GM20431 (cell line): ENCODE data around the gene SLC66A3.

Experiments
- in situ Hi-C: fragments of 300-500 bp; cut with MseI, MboI; formaldehyde crosslinking; loops from one replicate; pipeline ENCODE4 v1.15.0; 2020; ENCODE audit warnings: low sequenced_read_pairs; ENCODE audit not compliant: unreplicated experiment

The SLC66A3 gene

DNA sequence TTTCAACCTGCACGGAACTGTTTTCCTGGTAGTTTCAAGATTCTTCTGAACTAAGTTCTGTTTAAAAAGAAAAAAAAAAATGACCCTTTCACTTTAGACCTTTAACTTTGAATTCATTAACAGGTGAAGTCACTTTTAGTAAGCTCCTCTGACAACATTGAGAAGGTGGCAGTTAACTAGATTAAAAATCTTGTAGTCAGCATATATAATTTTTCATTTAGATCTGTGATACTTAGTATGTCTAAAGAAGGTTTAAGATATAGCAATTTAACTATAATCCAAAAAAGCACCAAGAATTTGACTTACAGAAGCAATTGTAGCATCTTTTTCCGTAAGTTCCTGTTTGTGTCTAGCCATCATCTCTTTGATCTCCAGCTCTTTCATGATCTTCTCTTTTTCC, 45.4 kb downstream of the SLC66A3 start:
- in situ Hi-C loops = no loop called here

DNA sequence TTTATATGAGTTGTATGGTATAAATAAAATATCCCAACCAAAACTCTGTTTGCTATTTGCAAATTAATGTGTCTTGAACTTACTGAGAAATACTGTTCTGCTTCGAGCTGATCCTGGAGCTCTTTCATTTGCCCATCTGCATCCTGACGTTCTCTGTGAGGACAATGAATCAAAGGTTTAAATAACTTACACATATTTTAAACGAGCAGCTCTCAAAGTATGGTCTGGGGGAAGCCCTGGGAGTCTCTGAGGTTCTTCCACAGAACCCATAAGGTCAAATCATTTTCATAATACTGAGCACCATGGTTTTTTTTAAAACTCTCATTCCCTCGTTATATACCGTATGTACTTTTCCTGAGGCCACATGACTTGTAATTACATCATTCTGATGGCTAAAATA, 46.7 kb downstream of the SLC66A3 start:
- in situ Hi-C loops = no loop called here

DNA sequence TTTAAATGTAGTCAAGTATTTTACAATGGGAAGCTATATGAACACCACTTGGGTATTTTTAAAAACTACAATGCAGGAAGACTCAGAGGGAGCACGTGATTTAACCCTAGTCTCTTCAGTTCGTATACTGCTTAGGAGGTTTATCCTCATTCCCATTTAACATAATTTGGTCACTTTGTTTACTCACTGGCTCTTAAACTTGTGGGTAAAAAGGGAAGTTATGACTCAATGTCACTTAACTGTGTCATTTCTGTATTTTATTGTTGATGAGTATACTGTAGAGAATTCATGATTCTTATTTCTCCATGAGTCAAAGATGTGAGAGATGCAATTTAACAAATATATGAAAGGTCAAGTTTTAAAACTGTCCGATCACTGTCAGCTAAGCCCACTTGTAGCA, 48.2 kb downstream of the SLC66A3 start:
- in situ Hi-C loops = no loop called here

DNA sequence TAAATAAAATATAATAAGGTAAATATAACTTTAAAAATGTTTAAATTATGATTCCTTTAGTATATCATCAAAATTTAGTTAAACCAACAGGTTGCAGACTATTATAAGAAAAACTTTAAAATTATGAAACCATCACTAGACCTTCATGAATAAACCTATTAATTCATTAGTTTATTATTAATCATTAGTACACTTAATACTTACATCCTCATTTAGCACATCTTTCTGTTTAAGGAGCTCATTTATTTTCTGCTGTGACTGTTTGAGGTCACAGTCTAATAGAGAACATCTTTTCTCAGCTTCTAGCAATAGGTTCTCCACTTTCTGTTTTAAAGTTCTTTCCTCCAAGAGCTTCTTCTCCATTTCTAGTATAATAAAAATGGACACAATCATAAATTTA, 52.8 kb downstream of the SLC66A3 start:
- in situ Hi-C loops = no loop called here

DNA sequence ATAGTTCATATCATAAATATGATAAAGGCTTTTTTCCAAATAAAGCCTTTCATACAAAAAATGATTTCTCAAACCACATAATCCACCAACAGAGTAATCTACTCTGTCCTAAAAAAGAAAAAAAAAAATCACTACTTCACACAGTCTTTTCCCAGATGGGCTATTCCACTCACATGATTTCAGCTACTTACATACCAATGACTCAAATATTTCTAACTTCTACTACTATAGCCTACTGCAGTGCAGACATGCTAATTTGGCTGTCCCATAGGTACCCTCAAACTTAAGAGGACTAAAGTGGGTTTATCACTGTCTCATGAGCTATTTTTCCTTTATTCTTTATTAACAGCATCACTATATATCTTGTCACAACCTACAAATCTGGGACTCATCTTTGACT, 57.4 kb downstream of the SLC66A3 start:
- in situ Hi-C loops = no loop called here

DNA sequence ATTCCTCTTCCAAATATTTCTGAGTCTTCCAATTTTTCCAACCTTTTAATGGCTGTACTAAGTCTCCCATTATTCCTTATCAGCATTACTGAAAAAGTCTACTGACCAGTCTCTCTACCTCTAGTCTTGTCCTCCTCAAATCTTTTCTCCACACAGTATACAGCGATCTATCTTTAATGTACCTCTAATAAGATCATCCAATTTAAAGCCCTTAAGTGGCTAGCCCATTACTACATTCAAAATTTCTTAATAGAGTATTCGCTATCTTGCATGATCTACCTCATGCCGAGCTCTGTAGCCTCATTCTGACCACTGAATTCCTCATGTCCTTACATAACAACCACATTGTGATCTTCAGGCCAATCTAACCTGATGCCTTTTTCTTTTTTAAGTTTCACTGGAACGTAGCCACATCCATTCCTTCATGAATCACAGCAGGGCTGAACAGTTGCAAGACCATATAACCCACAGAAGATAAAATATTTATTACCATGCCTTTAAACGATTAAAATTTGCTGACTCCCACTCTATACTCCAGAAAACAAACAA, 57.9 kb downstream of the SLC66A3 start:
- in situ Hi-C loops = no loop called here

DNA sequence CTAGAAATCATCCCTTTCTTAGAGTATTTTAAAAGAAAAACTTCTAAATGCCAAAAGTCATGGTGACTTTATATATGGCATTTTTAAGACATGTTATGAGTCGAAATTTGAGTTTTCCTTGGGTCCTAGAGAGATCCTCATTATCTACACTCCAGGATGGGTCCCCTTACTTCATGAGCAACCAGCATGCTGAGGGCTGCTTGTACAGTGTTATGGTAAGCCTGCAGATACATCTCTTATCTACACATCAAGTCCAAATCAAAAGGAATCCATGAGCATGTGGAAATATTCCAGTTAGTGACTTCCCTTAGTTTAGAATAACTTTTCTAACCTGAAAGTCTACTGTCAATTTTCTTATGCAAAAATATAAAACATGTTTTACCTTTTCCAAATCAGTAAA, 58.7 kb downstream of the SLC66A3 start:
- in situ Hi-C loops = no loop called here

DNA sequence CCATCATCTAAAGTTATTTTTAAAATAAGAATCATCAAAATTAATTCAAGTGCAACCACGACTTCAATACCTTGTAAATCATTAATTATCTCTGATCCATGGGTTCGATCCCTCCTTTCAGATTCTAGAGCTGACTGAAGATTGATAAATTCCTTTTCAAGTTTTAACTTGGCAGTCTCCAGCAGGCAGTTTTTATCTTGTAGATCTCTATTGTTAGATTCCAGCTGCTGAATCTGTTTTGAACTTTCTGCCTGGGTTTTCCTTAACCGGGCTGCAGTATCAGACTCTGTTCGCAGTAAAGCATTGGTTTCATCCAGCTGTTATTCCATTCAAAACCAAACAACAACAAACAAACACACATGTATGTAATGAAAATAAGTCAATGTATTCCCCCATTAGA, 59.5 kb downstream of the SLC66A3 start:
- in situ Hi-C loops = no loop called here

DNA sequence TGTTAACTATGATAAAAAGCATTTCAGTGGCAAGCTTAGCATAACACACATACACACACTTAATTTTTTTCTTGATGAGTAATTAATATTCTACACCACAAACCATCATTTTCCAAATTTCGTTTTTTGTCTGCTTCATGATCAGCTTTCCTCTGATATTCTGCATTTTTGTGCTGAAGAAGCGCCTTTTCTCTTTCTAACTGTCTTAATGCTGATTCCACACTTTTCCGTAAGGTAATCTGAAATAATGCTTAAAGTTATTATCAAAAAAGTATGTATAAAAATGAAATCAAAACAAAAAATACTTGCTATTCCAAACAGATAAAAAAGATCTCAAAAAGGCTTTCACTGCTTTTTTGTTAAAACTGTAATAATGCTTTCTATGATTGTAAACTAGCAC, 60.1 kb downstream of the SLC66A3 start:
- in situ Hi-C loops = no loop called here

DNA sequence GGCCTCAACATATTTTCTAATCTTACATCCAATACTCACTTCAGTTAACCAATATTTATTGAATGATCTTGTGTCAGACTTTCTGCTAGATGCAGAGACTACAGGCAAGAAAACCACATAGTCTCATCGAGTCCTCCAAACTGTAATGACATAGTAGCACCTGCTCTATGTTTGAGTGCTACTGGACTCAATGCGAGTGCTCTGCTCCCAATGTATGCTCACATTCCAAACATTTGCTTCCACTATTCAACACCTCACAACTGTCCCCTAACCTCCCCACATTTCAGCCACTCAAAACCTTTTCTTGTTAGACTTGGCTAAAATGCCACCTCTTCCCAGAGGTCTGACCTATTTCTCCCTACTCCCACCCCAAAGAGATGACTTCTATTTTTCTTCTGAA, 65.2 kb downstream of the SLC66A3 start:
- in situ Hi-C loops = no loop called here

DNA sequence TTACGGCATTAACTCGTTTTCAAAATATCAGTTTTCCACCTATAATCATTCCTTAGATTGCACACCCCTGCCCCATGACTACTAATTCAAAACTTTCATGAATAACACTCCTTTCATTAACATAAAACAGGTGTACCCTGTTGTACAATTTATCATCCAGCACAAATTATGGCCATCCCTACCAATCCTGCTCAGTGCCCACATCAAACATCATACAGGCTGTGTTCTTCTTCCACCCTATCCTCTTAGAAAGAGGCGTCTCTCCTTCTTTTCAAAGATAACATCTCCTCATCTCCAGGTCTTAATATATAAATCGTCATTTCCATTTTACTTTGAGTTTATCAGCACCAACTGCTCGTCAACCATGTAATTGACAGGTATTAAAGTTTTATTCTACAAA, 67.6 kb downstream of the SLC66A3 start:
- in situ Hi-C loops = no loop called here

DNA sequence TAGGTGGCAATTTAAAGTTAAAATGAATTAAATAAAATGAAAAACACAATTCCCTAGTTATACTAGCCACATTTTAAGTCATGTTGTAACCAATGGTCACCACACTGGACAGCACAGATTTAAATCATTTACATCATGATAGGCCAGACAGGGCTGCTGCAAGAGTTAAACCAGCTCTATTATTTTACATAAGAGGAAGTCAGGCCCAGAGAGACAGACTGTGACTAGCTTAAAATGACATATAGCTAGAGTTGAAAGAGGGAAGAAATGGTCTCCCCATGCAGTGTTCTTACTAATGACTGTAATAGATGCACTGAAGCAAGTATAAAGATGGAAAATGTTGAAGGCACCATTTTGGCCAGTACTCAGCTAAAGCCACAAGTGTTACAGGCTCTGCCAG, 69.6 kb downstream of the SLC66A3 start:
- in situ Hi-C loops = loop anchor here (25.0 kb wide), 1 partner anchor 362 kb away; no protein-coding TSS in a partner anchor

DNA sequence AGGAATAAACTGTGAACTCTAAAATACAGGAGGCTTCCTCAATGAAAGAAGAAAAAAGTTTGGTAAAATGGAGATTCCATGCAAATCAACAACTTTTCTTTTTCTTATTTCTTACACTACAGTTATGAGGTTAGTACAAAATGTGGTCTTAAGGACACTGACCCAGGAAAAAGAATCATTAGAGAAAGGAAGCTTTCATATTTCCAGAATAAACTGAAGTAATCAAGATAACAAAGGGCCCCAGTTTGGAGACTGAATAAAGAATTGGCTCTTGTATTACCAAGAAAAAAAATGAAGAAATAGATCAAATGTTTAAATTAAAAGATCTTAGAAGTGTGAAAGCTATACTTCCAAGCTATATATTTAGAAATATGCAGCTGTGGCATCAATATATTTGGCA, 72.3 kb downstream of the SLC66A3 start:
- in situ Hi-C loops = loop anchor here (25.0 kb wide), 1 partner anchor 360 kb away; no protein-coding TSS in a partner anchor
